HG03097 (cell line): Measurements from ENCODE around the gene SLC24A4.

Experiments
- ATAC-seq: cut with Tn5 transposase; IDR thresholded peaks from one replicate; pipeline ENCODE4 v1.9.1; 2021; ENCODE audit not compliant: unreplicated experiment, low FRiP score

Gene SLC24A4

GRCh38 chr14:92515546-92516343 lies 192.8 kb downstream of the SLC24A4 start:
- ATAC-seq: no peak

- ATAC-seq: no peak
Observed at GRCh38 chr14:92516344-92516965, 193.5 kb downstream of the SLC24A4 start.

GRCh38 chr14:92516966-92517506 lies 194.1 kb downstream of the SLC24A4 start:
- no peak for ATAC-seq

GRCh38 chr14:92517761-92518160 lies 194.8 kb downstream of the SLC24A4 start:
- ATAC-seq: no peak

GRCh38 chr14:92519246-92520101 lies 196.5 kb downstream of the SLC24A4 start:
- ATAC-seq: no peak

- no peak for ATAC-seq
Observed at GRCh38 chr14:92520102-92521057, 197.4 kb downstream of the SLC24A4 start.

- ATAC-seq: no peak
Observed at GRCh38 chr14:92521058-92521415, 198.1 kb downstream of the SLC24A4 start.

GRCh38 chr14:92523752-92524151 lies 200.8 kb downstream of the SLC24A4 start:
- ATAC-seq: no peak

GRCh38 chr14:92524602-92525185 lies 201.7 kb downstream of the SLC24A4 start:
- ATAC-seq: no peak

- ATAC-seq: no peak
Observed at GRCh38 chr14:92525322-92526095, 202.5 kb downstream of the SLC24A4 start.

GRCh38 chr14:92527721-92528120 lies 204.8 kb downstream of the SLC24A4 start:
- no peak for ATAC-seq

GRCh38 chr14:92528486-92529100 lies 205.6 kb downstream of the SLC24A4 start:
- no peak for ATAC-seq

GRCh38 chr14:92529903-92530302 lies 206.9 kb downstream of the SLC24A4 start:
- no peak for ATAC-seq

GRCh38 chr14:92531106-92531873 lies 208.3 kb downstream of the SLC24A4 start:
- peak; percentile 44 for ATAC-seq

- no peak for ATAC-seq
Observed at GRCh38 chr14:92532490-92533163, 209.7 kb downstream of the SLC24A4 start.

- ATAC-seq: no peak
Observed at GRCh38 chr14:92534932-92535643, 212.1 kb downstream of the SLC24A4 start.
